Transverse colon (tissue), 3 donors: ENCODE data around the gene PUM1.

Experiments used
- POLR2A ChIP-seq: fragments of 450-650 bp; IDR thresholded peaks from one replicate; pipeline ENCODE4 v1.6.1; 2016; ENCODE audit warnings: antibody characterized with exemption, mild to moderate bottlenecking, moderate library complexity
- TF ChIP-seq, protein P1 (sequence below), 5 experiments: fragments of 200-600 bp in 3 of 5; fragments of 450-650 bp in 2 of 5; sonication (generic) in 3 of 5; IDR thresholded peaks; 1 replicate in 2 of 5; 2 replicates in 3 of 5; pipeline ENCODE4 v1.5.1; 2016 to 2017; ENCODE audit warnings: antibody characterized with exemption in 5 of 5, inconsistent platforms in 3 of 5, mild to moderate bottlenecking in 2 of 5, moderate library complexity in 1 of 5

DNA sequence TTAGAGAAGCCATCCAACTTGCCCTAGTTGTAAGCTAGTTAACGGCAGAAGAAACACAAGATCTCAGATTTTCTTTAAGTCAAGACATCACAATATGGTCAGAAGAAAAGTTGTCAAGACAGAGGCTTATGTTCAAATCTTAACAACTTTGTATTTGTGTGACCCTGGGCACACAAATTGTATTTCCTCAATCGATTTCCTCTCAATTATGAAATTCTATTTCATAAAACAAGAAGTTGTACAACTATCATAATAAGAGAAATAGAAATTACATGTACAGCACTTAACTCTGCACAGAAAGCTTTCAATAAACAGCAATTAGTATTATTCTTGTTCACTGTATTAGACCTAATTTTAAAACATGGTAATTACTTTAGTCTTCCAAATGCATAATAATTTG lies 94.0 kb downstream of the PUM1 start:
- TF ChIP-seq, protein P1, sequence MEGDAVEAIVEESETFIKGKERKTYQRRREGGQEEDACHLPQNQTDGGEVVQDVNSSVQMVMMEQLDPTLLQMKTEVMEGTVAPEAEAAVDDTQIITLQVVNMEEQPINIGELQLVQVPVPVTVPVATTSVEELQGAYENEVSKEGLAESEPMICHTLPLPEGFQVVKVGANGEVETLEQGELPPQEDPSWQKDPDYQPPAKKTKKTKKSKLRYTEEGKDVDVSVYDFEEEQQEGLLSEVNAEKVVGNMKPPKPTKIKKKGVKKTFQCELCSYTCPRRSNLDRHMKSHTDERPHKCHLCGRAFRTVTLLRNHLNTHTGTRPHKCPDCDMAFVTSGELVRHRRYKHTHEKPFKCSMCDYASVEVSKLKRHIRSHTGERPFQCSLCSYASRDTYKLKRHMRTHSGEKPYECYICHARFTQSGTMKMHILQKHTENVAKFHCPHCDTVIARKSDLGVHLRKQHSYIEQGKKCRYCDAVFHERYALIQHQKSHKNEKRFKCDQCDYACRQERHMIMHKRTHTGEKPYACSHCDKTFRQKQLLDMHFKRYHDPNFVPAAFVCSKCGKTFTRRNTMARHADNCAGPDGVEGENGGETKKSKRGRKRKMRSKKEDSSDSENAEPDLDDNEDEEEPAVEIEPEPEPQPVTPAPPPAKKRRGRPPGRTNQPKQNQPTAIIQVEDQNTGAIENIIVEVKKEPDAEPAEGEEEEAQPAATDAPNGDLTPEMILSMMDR (IDR thresholded peaks at IDR 0.05): no peak
- no peak for TF ChIP-seq POLR2A
